Endothelial cell of umbilical vein (primary cell): Measurements from ENCODE around the gene KRT15. TPM values are rescaled to one million over a fixed set of nuclear protein-coding genes. Genes with fewer than 3 reads are reported as not detected.

ENCODE experiments used
- BruUV-seq: library from RNA; stranded (reverse); fragments of 400-500 nt; replicated peaks from 2 replicates; lab custom pipeline; 2021; lab: Mats Ljungman, UMichigan
- CTCF ChIA-PET: fragments of 300-600, 350-600 bp; sonication (Branson Sonifier 250); formaldehyde crosslinking; loops from one replicate; lab custom pipeline; 2021; ENCODE audit warnings: antibody characterized with exemption, inconsistent platforms; lab: Charles Lee
- POLR2A ChIA-PET: fragments of 300-600, 350-600 bp; sonication (Branson Sonifier 250); formaldehyde crosslinking; loops from one replicate; lab custom pipeline; 2021; ENCODE audit warnings: antibody characterized with exemption, inconsistent platforms; lab: Charles Lee
- DNase-seq: peaks from one replicate; pipeline ENCODE4 v3.0.0-alpha.2; 2011; ENCODE audit warnings: low read depth, low spot score
- FAIRE-seq: peaks from 2 replicates; lab custom pipeline; 2011; peaks lifted over from hg19 to GRCh38; lab: Jason Lieb, UNC
- H2AFZ ChIP-seq: 2 replicates; pipeline ENCODE4 v1.6.0; 2012; ENCODE audit warnings: low read depth, low read length, control low read depth, inconsistent platforms
- H3K27ac ChIP-seq: 2 replicates; pipeline ENCODE4 v1.5.1; 2011; ENCODE audit warnings: low read depth, mild to moderate bottlenecking, control low read depth, low read length, moderate library complexity; ENCODE audit not compliant: insufficient read depth
- H3K27me3 ChIP-seq, 2 experiments: 2 replicates each; pipeline versions ENCODE4 v1.6.0 to v1.6.1; 2011; ENCODE audit warnings: low read length in 2 of 2, mixed read lengths in 1 of 2; ENCODE audit not compliant: control insufficient read depth in 2 of 2, insufficient read depth in 2 of 2
- H3K36me3 ChIP-seq, 2 experiments: 2 replicates in 1 of 2; 3 replicates in 1 of 2; pipeline ENCODE4 v1.5.1; 2011; ENCODE audit warnings: low read length in 2 of 2, mild to moderate bottlenecking in 1 of 2, moderate library complexity in 1 of 2; ENCODE audit not compliant: control insufficient read depth in 2 of 2, insufficient read depth in 2 of 2; ENCODE audit errors: extremely low read depth in 1 of 2
- H3K4me1 ChIP-seq: 3 replicates; pipeline ENCODE4 v1.5.1; 2011; ENCODE audit warnings: mild to moderate bottlenecking, low read length; ENCODE audit not compliant: control insufficient read depth, insufficient read depth; ENCODE audit errors: extremely low read depth
- H3K4me2 ChIP-seq: 2 replicates; pipeline ENCODE4 v1.6.1; 2011; ENCODE audit warnings: low read length, control low read depth, mixed read lengths; ENCODE audit not compliant: insufficient read depth
- H3K4me3 ChIP-seq, 3 experiments: fragments of 200-600 bp in 1 of 3; sonication (generic), shearing (Covaris generic) in 1 of 3; replicated peaks in 1 of 3; 2 replicates each; pipeline ENCODE4 v1.5.1; 2011 to 2016; ENCODE audit warnings: control low read depth in 3 of 3, low read length in 3 of 3, mild to moderate bottlenecking in 2 of 3, inconsistent platforms in 1 of 3, low read depth in 1 of 3, moderate library complexity in 1 of 3; ENCODE audit not compliant: insufficient read depth in 1 of 3
- H3K79me2 ChIP-seq: 2 replicates; pipeline ENCODE4 v1.6.0; 2012; ENCODE audit warnings: low read length, inconsistent platforms; ENCODE audit not compliant: control insufficient read depth, insufficient read depth
- H3K9ac ChIP-seq: replicated peaks from 2 replicates; pipeline ENCODE3; 2011; ENCODE audit warnings: low read length, control low read depth; ENCODE audit not compliant: insufficient read depth; ENCODE audit errors: extremely low read depth
- H3K9me1 ChIP-seq: replicated peaks from 3 replicates; pipeline ENCODE4 v1.6.0; 2011; ENCODE audit warnings: mild to moderate bottlenecking, low read length; ENCODE audit not compliant: control insufficient read depth, insufficient read depth; ENCODE audit errors: extremely low read depth
- H3K9me3 ChIP-seq: replicated peaks from 2 replicates; pipeline ENCODE4 v1.5.1; 2012; ENCODE audit warnings: low read length, inconsistent platforms; ENCODE audit not compliant: control insufficient read depth, insufficient read depth
- H4K20me1 ChIP-seq: replicated peaks from 2 replicates; pipeline ENCODE3; 2011; ENCODE audit warnings: mild to moderate bottlenecking, low read length; ENCODE audit not compliant: control insufficient read depth, insufficient read depth; ENCODE audit errors: extremely low read depth
- EZH2 ChIP-seq: IDR thresholded peaks from 2 replicates; pipeline ENCODE4 v1.6.1; 2012; ENCODE audit warnings: borderline replicate concordance, low read depth, mild to moderate bottlenecking, moderate library complexity, low read length, inconsistent platforms; ENCODE audit not compliant: severe bottlenecking
- FOS ChIP-seq: IDR thresholded peaks from 2 replicates; pipeline ENCODE4 v1.6.1; 2011; ENCODE audit warnings: mild to moderate bottlenecking, low read length, moderate library complexity, borderline replicate concordance; ENCODE audit not compliant: insufficient read depth
- GATA2 ChIP-seq: IDR thresholded peaks from 2 replicates; pipeline ENCODE4 v1.7.0; 2011; ENCODE audit warnings: low read depth, mild to moderate bottlenecking, moderate library complexity, mixed read lengths, low read length; ENCODE audit not compliant: insufficient read length, insufficient read depth
- JUN ChIP-seq: IDR thresholded peaks from 2 replicates; pipeline ENCODE4 v1.6.1; 2011; ENCODE audit warnings: borderline replicate concordance, low read depth; ENCODE audit not compliant: insufficient read length, insufficient read depth
- MAX ChIP-seq: IDR thresholded peaks from 2 replicates; pipeline ENCODE4 v1.6.1; 2011; ENCODE audit not compliant: insufficient read depth, insufficient read length
- MYC ChIP-seq: IDR thresholded peaks from one replicate; pipeline ENCODE4 v1.6.1; 2011; ENCODE audit warnings: mild to moderate bottlenecking, low read depth, low read length
- POLR2A ChIP-seq: IDR thresholded peaks from 2 replicates; pipeline ENCODE4 v1.6.1; 2012; ENCODE audit warnings: low read depth, mild to moderate bottlenecking, control low read depth, low read length
- POLR2AphosphoS5 ChIP-seq: IDR thresholded peaks from 2 replicates; pipeline ENCODE4 v1.6.1; 2012; ENCODE audit warnings: low read depth, mild to moderate bottlenecking, control low read depth, low read length, moderate library complexity; ENCODE audit not compliant: insufficient read depth
- dilution Hi-C: fragments of 300-500 bp; cut with MboI; formaldehyde crosslinking; loops from one replicate; pipeline ENCODE4 v1.15.0; 2019; ENCODE audit warnings: low sequenced_read_pairs; ENCODE audit not compliant: extremely low pct_ligation_motif_present
- intact Hi-C: fragments of 100-400 bp; cut with micrococcal nuclease; formaldehyde crosslinking; loops from one replicate; pipeline ENCODE4 v1.10.0; 2022
- polyA plus RNA-seq, 4 experiments: library from polyadenylated mRNA; depleted of rRNA in 3 of 4; stranded (reverse) in 3 of 4; unstranded in 1 of 4; fragments of >200 nt; gene quantifications; 2 replicates each; pipeline versions ENCODE4 v1.2.1 to v1.2.3, GENCODE V29; 2011 to 2012; ENCODE audit warnings: missing spikeins in 1 of 4
- total RNA-seq: library from RNA; stranded (reverse); gene quantifications from 2 replicates; pipeline ENCODE4 v1.2.3, GENCODE V29; 2021
- TF ChIP-seq, protein P1 (sequence below), 2 donors: IDR thresholded peaks; 1 replicate in 1 of 2; 2 replicates in 1 of 2; pipeline ENCODE4 v1.5.1; 2011; ENCODE audit warnings: low read length in 2 of 2, mild to moderate bottlenecking in 2 of 2, moderate library complexity in 2 of 2, control low read depth in 1 of 2, inconsistent platforms in 1 of 2, low read depth in 1 of 2; ENCODE audit not compliant: insufficient read depth in 1 of 2; ENCODE audit errors: extremely low read depth in 1 of 2

The KRT15 gene
- total and polyA plus RNA-seq, 2 donors (not counting 3 experiments of a cell fraction or from before 2014, with no cell fraction given) = 0.68 to 2.8 TPM

DNA sequence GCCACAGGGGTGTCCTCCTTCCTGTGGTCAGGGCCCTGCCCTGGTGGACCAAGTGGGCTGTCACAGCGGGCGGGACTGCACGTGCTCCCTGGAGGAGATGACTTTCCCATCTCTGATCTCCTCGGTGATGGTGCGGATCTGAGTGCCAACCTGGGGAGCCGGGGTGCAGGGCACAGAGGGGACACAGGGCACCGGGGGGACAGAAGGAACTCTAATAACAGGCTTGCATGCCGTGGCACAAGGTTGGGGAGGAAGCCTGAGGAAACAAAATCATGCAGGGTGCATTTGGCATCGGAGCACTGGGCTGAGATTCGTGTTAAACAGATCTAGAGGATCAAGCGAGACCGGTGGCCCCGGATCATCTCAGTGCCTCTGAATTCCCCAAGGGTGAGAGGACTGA lies 32.4 kb downstream of the KRT15 start:
- Histone ChIP-seq H3K9me3 (no peaks in the 10 kb centered on the region), H3K79me2 (no peaks in the 10 kb centered on the region), H3K4me1 (no peaks in the 10 kb centered on the region), H3K9ac (no peak overlapping the region), H3K4me3 (no peak overlapping the region), H3K4me2 (no peak overlapping the region), H4K20me1 (no peaks in the 10 kb centered on the region), H3K27ac (no peak overlapping the region), H3K27me3 (no peaks in the 10 kb centered on the region), H3K9me1 (no peaks in the 10 kb centered on the region), H3K36me3 (no peaks in the 10 kb centered on the region), H2AFZ (no peak overlapping the region)
- FAIRE-seq = no peak
- BruUV-seq = no TSS peak
- no peak for TF ChIP-seq POLR2A
- TF ChIP-seq JUN = no peak
- TF ChIP-seq GATA2 = no peak
- no peak for TF ChIP-seq MAX
- TF ChIP-seq FOS = no peak
- TF ChIP-seq POLR2AphosphoS5 = no peak
- TF ChIP-seq MYC = no peak
- TF ChIP-seq, protein P1, sequence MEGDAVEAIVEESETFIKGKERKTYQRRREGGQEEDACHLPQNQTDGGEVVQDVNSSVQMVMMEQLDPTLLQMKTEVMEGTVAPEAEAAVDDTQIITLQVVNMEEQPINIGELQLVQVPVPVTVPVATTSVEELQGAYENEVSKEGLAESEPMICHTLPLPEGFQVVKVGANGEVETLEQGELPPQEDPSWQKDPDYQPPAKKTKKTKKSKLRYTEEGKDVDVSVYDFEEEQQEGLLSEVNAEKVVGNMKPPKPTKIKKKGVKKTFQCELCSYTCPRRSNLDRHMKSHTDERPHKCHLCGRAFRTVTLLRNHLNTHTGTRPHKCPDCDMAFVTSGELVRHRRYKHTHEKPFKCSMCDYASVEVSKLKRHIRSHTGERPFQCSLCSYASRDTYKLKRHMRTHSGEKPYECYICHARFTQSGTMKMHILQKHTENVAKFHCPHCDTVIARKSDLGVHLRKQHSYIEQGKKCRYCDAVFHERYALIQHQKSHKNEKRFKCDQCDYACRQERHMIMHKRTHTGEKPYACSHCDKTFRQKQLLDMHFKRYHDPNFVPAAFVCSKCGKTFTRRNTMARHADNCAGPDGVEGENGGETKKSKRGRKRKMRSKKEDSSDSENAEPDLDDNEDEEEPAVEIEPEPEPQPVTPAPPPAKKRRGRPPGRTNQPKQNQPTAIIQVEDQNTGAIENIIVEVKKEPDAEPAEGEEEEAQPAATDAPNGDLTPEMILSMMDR (IDR thresholded peaks at IDR 0.05; ENCODE audit: extremely low read depth in 1 of 2, insufficient read depth in 1 of 2, low read depth in 1 of 2, low read length in 2 of 2) = no peak
- no peak for TF ChIP-seq EZH2
- intact Hi-C loops (loop anchor here (1.0 to 2.0 kb wide), 3 partner anchors 62 to 180 kb away; no protein-coding TSS in a partner anchor), dilution Hi-C loops (no loop called here)
- ChIA-PET CTCF (interaction anchor here (1.5 to 22.3 kb wide), 9 partner anchors 9 to 630 kb away, joined by 4 to 350 read pairs (median 8); partner anchors contain the start of gene KRT32), POLR2A (no interaction called here)
- no peak for DNase-seq
